Chondrocyte (in vitro differentiated cells): ENCODE results near the gene TNKS1BP1. TPM values are rescaled to one million over a fixed set of nuclear protein-coding genes. Genes with fewer than 3 reads are reported as not detected.

Experiments
- DNase-seq: peaks from one replicate; pipeline ENCODE4 v3.0.0; 2021; ENCODE audit warnings: mixed read lengths, low spot score
- H3K27ac Mint-ChIP-seq: one replicate; pipeline ENCODE4 v1.8.0; 2021; ENCODE audit warnings: mild to moderate bottlenecking, moderate library complexity, mixed read lengths; ENCODE audit not compliant: unreplicated experiment
- H3K27me3 Mint-ChIP-seq: 2 replicates; pipeline ENCODE4 v1.8.0; 2021; ENCODE audit warnings: low read depth, mixed read lengths
- H3K36me3 Mint-ChIP-seq: 2 replicates; pipeline ENCODE4 v1.8.0; 2021; ENCODE audit warnings: low read depth, mixed read lengths
- H3K4me1 Mint-ChIP-seq: 2 replicates; pipeline ENCODE4 v1.8.0; 2021; ENCODE audit warnings: low read depth, mild to moderate bottlenecking, mixed read lengths
- H3K4me3 Mint-ChIP-seq: one replicate; pipeline ENCODE4 v1.8.0; 2021; ENCODE audit warnings: mild to moderate bottlenecking, moderate library complexity, mixed read lengths; ENCODE audit not compliant: unreplicated experiment
- H3K9me3 Mint-ChIP-seq: 2 replicates; pipeline ENCODE4 v1.8.0; 2021; ENCODE audit warnings: low read depth, mixed read lengths
- CTCF ChIP-seq: fragments of 200-600 bp; sonication (generic); IDR thresholded peaks from 2 replicates; pipeline ENCODE4 v1.5.0; 2021; ENCODE audit warnings: antibody characterized with exemption, mild to moderate bottlenecking, moderate library complexity
- total RNA-seq: library from RNA; stranded (reverse); gene quantifications from 3 replicates; pipeline ENCODE4 v1.2.1, GENCODE V29; 2021

TNKS1BP1 gene
- total RNA-seq, 1 donor from 2014 or later: 181 TPM

GRCh38 chr11:57306940-57307565 is 17.7 kb downstream of the TNKS1BP1 start:
- H3K4me1 Mint-ChIP-seq: peaks cover 88% of the 10 kb centered on the region
- peak overlapping the region; percentile 25 for H3K27ac Mint-ChIP-seq
- no peak for TF ChIP-seq CTCF
- H3K27me3 Mint-ChIP-seq: no peaks in the 10 kb centered on the region
- peaks cover 30% of the 10 kb centered on the region for H3K36me3 Mint-ChIP-seq
- no peaks in the 10 kb centered on the region for H3K9me3 Mint-ChIP-seq
- DNase-seq: no peak
- H3K4me3 Mint-ChIP-seq: no peak overlapping the region

GRCh38 chr11:57306161-57306876 is 18.4 kb downstream of the TNKS1BP1 start:
- no peaks in the 10 kb centered on the region for H3K27me3 Mint-ChIP-seq
- H3K36me3 Mint-ChIP-seq: peaks cover 38% of the 10 kb centered on the region
- no peaks in the 10 kb centered on the region for H3K9me3 Mint-ChIP-seq
- no peak overlapping the region for H3K4me3 Mint-ChIP-seq
- H3K27ac Mint-ChIP-seq: peak overlapping the region; percentile 36
- DNase-seq: no peak
- no peak for TF ChIP-seq CTCF
- H3K4me1 Mint-ChIP-seq: peaks cover 81% of the 10 kb centered on the region

- H3K4me3 Mint-ChIP-seq: no peak overlapping the region
- no peaks in the 10 kb centered on the region for H3K27me3 Mint-ChIP-seq
- H3K36me3 Mint-ChIP-seq: peaks cover 46% of the 10 kb centered on the region
Observed at GRCh38 chr11:57305523-57305922, 19.2 kb downstream of the TNKS1BP1 start.

GRCh38 chr11:57303990-57304579 is 20.7 kb downstream of the TNKS1BP1 start:
- peaks cover 45% of the 10 kb centered on the region for H3K36me3 Mint-ChIP-seq

More at GRCh38 chr11:57305523-57305922, 19.2 kb downstream of the TNKS1BP1 start:
- Mint-ChIP-seq H3K27ac (no peak overlapping the region), H3K4me1 (peaks cover 73% of the 10 kb centered on the region), H3K9me3 (no peaks in the 10 kb centered on the region)
- no peak for TF ChIP-seq CTCF
- DNase-seq: no peak

More at GRCh38 chr11:57303990-57304579, 20.7 kb downstream of the TNKS1BP1 start:
- DNase-seq: no peak
- Mint-ChIP-seq H3K4me3 (peak overlapping the region; percentile 40), H3K9me3 (peaks cover 3% of the 10 kb centered on the region), H3K27me3 (no peaks in the 10 kb centered on the region), H3K27ac (peak overlapping the region; percentile 88), H3K4me1 (peaks cover 59% of the 10 kb centered on the region)
- no peak for TF ChIP-seq CTCF
